Fibroblast of lung (primary cell): ENCODE results near the gene SLC39A9. TPM values are rescaled to one million over a fixed set of nuclear protein-coding genes. Genes with fewer than 3 reads are reported as not detected.

Experiments
- DNase-seq, 2 donors: peaks; one replicate each; pipeline versions ENCODE4 v3.0.0 to v3.0.0-alpha.2; 2010; ENCODE audit warnings: low read depth in 2 of 2
- H2AFZ ChIP-seq: 2 replicates; pipeline ENCODE4 v1.5.1; 2012; ENCODE audit warnings: low read length, control low read depth, inconsistent platforms
- H3K27ac ChIP-seq: 2 replicates; pipeline ENCODE4 v1.5.1; 2011; ENCODE audit warnings: low read length, control low read depth; ENCODE audit not compliant: insufficient read depth
- H3K27me3 ChIP-seq: 2 replicates; pipeline ENCODE4 v1.5.1; 2011; ENCODE audit warnings: mild to moderate bottlenecking, low read length; ENCODE audit not compliant: control insufficient read depth, insufficient read depth
- H3K36me3 ChIP-seq: 2 replicates; pipeline ENCODE4 v1.5.1; 2011; ENCODE audit warnings: low read length; ENCODE audit not compliant: control insufficient read depth, insufficient read depth
- H3K4me1 ChIP-seq: 2 replicates; pipeline ENCODE4 v1.5.1; 2011; ENCODE audit warnings: low read length; ENCODE audit not compliant: control insufficient read depth, insufficient read depth; ENCODE audit errors: extremely low read depth
- H3K4me2 ChIP-seq: 2 replicates; pipeline ENCODE4 v1.5.1; 2011; ENCODE audit warnings: low read length, control low read depth; ENCODE audit not compliant: insufficient read depth; ENCODE audit errors: extremely low read depth
- H3K4me3 ChIP-seq, 4 experiments: fragments of 200-600 bp in 1 of 4; sonication (generic) in 1 of 4; replicated peaks in 1 of 4; 2 replicates each; pipeline ENCODE4 v1.5.1; 2011 to 2016; ENCODE audit warnings: low read length in 4 of 4, low read depth in 3 of 4, mild to moderate bottlenecking in 3 of 4, control low read depth in 2 of 4, inconsistent platforms in 1 of 4, mixed read lengths in 1 of 4; ENCODE audit not compliant: insufficient read depth in 1 of 4; ENCODE audit errors: control extremely low read depth in 1 of 4
- H3K79me2 ChIP-seq: 2 replicates; pipeline ENCODE4 v1.5.1; 2012; ENCODE audit warnings: mild to moderate bottlenecking, low read length, inconsistent platforms; ENCODE audit not compliant: control insufficient read depth, insufficient read depth
- H3K9ac ChIP-seq: 2 replicates; pipeline ENCODE4 v1.5.1; 2011; ENCODE audit warnings: mild to moderate bottlenecking, low read length, control low read depth; ENCODE audit not compliant: insufficient read depth
- H3K9me3 ChIP-seq: 2 replicates; pipeline ENCODE4 v1.5.1; 2012; ENCODE audit warnings: low read depth, low read length; ENCODE audit not compliant: control insufficient read depth, insufficient read depth
- H4K20me1 ChIP-seq: 2 replicates; pipeline ENCODE4 v1.5.1; 2011; ENCODE audit warnings: low read length; ENCODE audit not compliant: control insufficient read depth, insufficient read depth; ENCODE audit errors: extremely low read depth
- CTCF ChIP-seq, 2 donors: IDR thresholded peaks in 1 of 2; conservative IDR thresholded peaks in 1 of 2; 1 replicate in 1 of 2; 2 replicates in 1 of 2; pipeline ENCODE4 v1.5.1; 2011 to 2012; ENCODE audit warnings: low read length in 2 of 2, control low read depth in 1 of 2, inconsistent platforms in 1 of 2, low read depth in 1 of 2, mild to moderate bottlenecking in 1 of 2
- EZH2 ChIP-seq: IDR thresholded peaks from 2 replicates; pipeline ENCODE4 v1.5.1; 2012; ENCODE audit warnings: low read length, control low read depth, mild to moderate bottlenecking; ENCODE audit errors: missing control alignments
- polyA plus RNA-seq, 2 donors: library from polyadenylated mRNA; depleted of rRNA in 1 of 2; stranded (reverse) in 1 of 2; unstranded in 1 of 2; fragments of >200 nt; gene quantifications; 2 replicates each; pipeline ENCODE4 v1.2.1, GENCODE V29; 2011 to 2012; ENCODE audit warnings: missing spikeins in 1 of 2
- total RNA-seq: library from RNA; depleted of rRNA; stranded (reverse); fragments of >200 nt; gene quantifications from 2 replicates; pipeline ENCODE4 v1.2.1, GENCODE V29; 2014

The SLC39A9 gene
- total and polyA plus RNA-seq, 2 donors (not counting 1 experiment from before 2014, with no cell fraction given): 81.9 to 104 TPM

DNA sequence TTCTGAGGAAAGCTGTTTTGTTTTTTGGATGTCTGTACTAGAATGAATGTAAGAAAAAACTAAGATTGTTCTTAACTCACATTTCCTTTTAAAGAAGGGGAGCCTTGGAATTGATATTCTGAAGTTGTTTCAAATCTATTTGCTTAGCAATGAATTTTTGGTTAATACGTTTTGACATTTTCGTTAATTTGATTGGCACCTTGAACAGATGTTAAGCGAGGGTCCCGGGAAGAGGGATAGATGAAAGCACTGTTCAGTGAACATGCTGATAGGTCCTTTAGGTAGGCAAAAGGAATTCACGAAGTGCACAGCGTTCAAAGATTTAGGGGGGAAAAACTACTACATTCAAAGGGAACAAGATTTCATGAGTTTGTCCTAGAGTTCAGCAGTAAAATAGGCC, 1.7 kb downstream of the SLC39A9 start:
- Histone ChIP-seq H3K9ac (no peak overlapping the region), H4K20me1 (peaks cover 2% of the 10 kb centered on the region), H3K79me2 (peaks cover 81% of the 10 kb centered on the region), H3K4me3 (peak overlapping the region; percentile 68 to 94 (median 78)), H3K27me3 (no peaks in the 10 kb centered on the region), H3K9me3 (no peaks in the 10 kb centered on the region), H2AFZ (no peak overlapping the region), H3K4me1 (peaks cover 2% of the 10 kb centered on the region), H3K4me2 (peak overlapping the region; percentile 48), H3K36me3 (peaks cover 1% of the 10 kb centered on the region), H3K27ac (no peak overlapping the region)
- DNase-seq: no peak
- TF ChIP-seq EZH2 (no peak), CTCF (conservative IDR thresholded peaks at IDR 0.05 in 1 of 2, IDR thresholded peaks at IDR 0.05 in 1 of 2; ENCODE audit: low read depth in 1 of 2, low read length in 2 of 2) (no peak)

DNA sequence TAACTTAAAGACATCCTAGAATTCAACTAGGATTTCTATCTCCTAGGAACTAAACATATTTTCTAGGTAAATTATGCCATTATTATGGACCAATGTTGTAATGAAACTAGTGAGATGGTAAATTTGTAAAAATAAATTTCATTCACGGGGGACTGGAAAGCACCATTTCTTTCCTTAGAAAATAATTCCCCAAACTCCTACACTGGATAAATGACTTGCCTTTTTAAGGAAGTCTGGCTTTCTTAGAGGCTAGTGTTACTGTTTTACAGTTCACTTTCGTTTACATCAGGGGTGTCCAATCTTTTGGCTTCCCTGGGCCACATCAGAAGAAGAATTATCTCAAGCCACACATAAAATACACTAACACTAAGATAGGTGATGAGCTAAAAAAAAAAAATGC, 3.3 kb downstream of the SLC39A9 start:
- no peak for DNase-seq
- Histone ChIP-seq H3K4me1 (peaks cover 2% of the 10 kb centered on the region), H3K9ac (no peak overlapping the region), H3K9me3 (no peaks in the 10 kb centered on the region), H3K79me2 (peaks cover 74% of the 10 kb centered on the region), H3K4me2 (peak overlapping the region; percentile 66), H3K36me3 (no peaks in the 10 kb centered on the region), H2AFZ (no peak overlapping the region), H3K4me3 (peak overlapping the region in 3 of 4 experiments; percentile 5 to 94 (median 84)), H3K27me3 (no peaks in the 10 kb centered on the region), H3K27ac (no peak overlapping the region), H4K20me1 (peaks cover 2% of the 10 kb centered on the region)
- TF ChIP-seq EZH2 (no peak), CTCF (conservative IDR thresholded peaks at IDR 0.05 in 1 of 2, IDR thresholded peaks at IDR 0.05 in 1 of 2; ENCODE audit: low read depth in 1 of 2, low read length in 2 of 2) (no peak)

GRCh38 chr14:69404478-69404877, 6.0 kb downstream of the SLC39A9 start:
- peaks cover 2% of the 10 kb centered on the region for H3K4me1 ChIP-seq
- no peak overlapping the region for H3K9ac ChIP-seq
- TF ChIP-seq CTCF (conservative IDR thresholded peaks at IDR 0.05 in 1 of 2, IDR thresholded peaks at IDR 0.05 in 1 of 2; ENCODE audit: low read depth in 1 of 2, low read length in 2 of 2) (no peak), EZH2 (no peak)
- no peaks in the 10 kb centered on the region for H3K27me3 ChIP-seq
- DNase-seq: no peak
- no peak overlapping the region for H3K4me2 ChIP-seq
- peaks cover 2% of the 10 kb centered on the region for H4K20me1 ChIP-seq
- no peaks in the 10 kb centered on the region for H3K9me3 ChIP-seq
- no peaks in the 10 kb centered on the region for H3K36me3 ChIP-seq
- no peak overlapping the region for H3K4me3 ChIP-seq
- H2AFZ ChIP-seq: no peak overlapping the region
- H3K79me2 ChIP-seq: peaks cover 57% of the 10 kb centered on the region
- no peak overlapping the region for H3K27ac ChIP-seq
